Endothelial cell of umbilical vein (primary cell): ENCODE measurements around the gene TMEM119.

Source experiments
- CTCF ChIP-seq, 2 donors: IDR thresholded peaks; 1 replicate in 1 of 2; 2 replicates in 1 of 2; pipeline ENCODE4 v1.5.1; 2011; ENCODE audit warnings: low read length in 2 of 2, mild to moderate bottlenecking in 2 of 2, moderate library complexity in 2 of 2, control low read depth in 1 of 2, inconsistent platforms in 1 of 2, low read depth in 1 of 2; ENCODE audit not compliant: insufficient read depth in 1 of 2; ENCODE audit errors: extremely low read depth in 1 of 2
- POLR2A ChIP-seq: IDR thresholded peaks from 2 replicates; pipeline ENCODE4 v1.6.1; 2012; ENCODE audit warnings: low read depth, mild to moderate bottlenecking, control low read depth, low read length

DNA sequence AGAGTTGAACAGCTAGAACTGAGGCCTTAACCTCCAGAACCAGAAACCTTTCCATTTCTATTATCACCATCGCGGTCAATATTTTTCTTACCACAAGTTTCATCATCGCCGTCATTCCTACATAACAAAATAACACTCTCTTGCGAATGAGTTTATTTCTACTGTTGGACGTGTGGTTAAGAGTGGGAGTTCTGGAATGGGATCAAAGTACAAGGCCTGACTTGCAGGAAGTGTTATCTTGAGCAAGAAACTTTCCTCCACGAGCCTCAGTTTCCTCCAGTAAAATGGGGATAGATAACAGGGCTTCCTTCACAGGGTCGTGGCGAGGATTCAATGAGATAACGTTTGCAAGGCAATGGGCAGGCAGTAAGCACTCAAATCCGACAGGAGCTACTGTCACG, 37.6 kb downstream of the TMEM119 start:
- TF ChIP-seq CTCF (IDR thresholded peaks at IDR 0.05; ENCODE audit: extremely low read depth in 1 of 2, insufficient read depth in 1 of 2, low read depth in 1 of 2, low read length in 2 of 2) (no peak), POLR2A (no peak)
